Measurements from ENCODE around the gene ZSWIM8.

GRCh38 chr10:73785211-73785720, at the start of gene ZSWIM8:
- TF ChIP-seq CTCF (tag by site-specific recombination; IDR thresholded peaks at IDR 0.05), result no peak; the same call in 1 of the 2 replicates
- no peak for TF ChIP-seq ZNF311 (tag by site-specific recombination; IDR thresholded peaks at IDR 0.05; ENCODE audit: borderline replicate concordance)
- no peak for TF ChIP-seq ZNF677 (tag by site-specific recombination; IDR thresholded peaks at IDR 0.05)
- TF ChIP-seq, protein P1, sequence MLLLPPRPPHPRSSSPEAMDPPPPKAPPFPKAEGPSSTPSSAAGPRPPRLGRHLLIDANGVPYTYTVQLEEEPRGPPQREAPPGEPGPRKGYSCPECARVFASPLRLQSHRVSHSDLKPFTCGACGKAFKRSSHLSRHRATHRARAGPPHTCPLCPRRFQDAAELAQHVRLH (tag by site-specific recombination; IDR thresholded peaks at IDR 0.05), result peak; percentile 83
- TF ChIP-seq ZNF10 (tag by site-specific recombination; IDR thresholded peaks at IDR 0.05), result peak; percentile 20; the same call in 1 of the 2 replicates
- TF ChIP-seq MEIS1 (CRISPR knock-in tag; IDR thresholded peaks at IDR 0.05; ENCODE audit: borderline replicate concordance), result no peak
- TF ChIP-seq ZNF530 (tag by site-specific recombination; IDR thresholded peaks at IDR 0.05; ENCODE audit: low read depth), result no peak
- peak; percentile 89 for TF ChIP-seq ZEB2 (tag by site-specific recombination; IDR thresholded peaks at IDR 0.05)
- TF ChIP-seq ZNF112 (tag by site-specific recombination; IDR thresholded peaks at IDR 0.05), result no peak
- TF ChIP-seq YY1 (tag by site-specific recombination; IDR thresholded peaks at IDR 0.05), result peak; percentile 93
- TF ChIP-seq, protein P2, sequence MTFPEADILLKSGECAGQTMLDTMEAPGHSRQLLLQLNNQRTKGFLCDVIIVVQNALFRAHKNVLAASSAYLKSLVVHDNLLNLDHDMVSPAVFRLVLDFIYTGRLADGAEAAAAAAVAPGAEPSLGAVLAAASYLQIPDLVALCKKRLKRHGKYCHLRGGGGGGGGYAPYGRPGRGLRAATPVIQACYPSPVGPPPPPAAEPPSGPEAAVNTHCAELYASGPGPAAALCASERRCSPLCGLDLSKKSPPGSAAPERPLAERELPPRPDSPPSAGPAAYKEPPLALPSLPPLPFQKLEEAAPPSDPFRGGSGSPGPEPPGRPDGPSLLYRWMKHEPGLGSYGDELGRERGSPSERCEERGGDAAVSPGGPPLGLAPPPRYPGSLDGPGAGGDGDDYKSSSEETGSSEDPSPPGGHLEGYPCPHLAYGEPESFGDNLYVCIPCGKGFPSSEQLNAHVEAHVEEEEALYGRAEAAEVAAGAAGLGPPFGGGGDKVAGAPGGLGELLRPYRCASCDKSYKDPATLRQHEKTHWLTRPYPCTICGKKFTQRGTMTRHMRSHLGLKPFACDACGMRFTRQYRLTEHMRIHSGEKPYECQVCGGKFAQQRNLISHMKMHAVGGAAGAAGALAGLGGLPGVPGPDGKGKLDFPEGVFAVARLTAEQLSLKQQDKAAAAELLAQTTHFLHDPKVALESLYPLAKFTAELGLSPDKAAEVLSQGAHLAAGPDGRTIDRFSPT (tag by site-specific recombination; IDR thresholded peaks at IDR 0.05), result no peak
- peak; percentile 74; the same call in 1 of the 2 replicates for TF ChIP-seq KLF9 (tag by site-specific recombination; IDR thresholded peaks at IDR 0.05; ENCODE audit: low read depth)
- TF ChIP-seq IKZF3 (tag by site-specific recombination; IDR thresholded peaks at IDR 0.05), result no peak
- TF ChIP-seq ATF2 (tag by site-specific recombination; IDR thresholded peaks at IDR 0.05; ENCODE audit: low read depth), result no peak

Measured in HEK293 (cell line).